Peyer's patch (tissue), 4 donors: ENCODE results near the gene SOX5. TPM values are rescaled to one million over a fixed set of nuclear protein-coding genes. Genes with fewer than 3 reads are reported as not detected.

Source experiments
- DNase-seq, 3 donors: peaks; one replicate each; pipeline ENCODE4 v3.0.0-alpha.2; 2017 to 2019
- H3K27ac ChIP-seq, 4 donors: fragments of 200-600 bp; sonication (generic); one replicate each; pipeline ENCODE4 v1.5.1; 2016 to 2019
- H3K27me3 ChIP-seq, 2 donors: fragments of 200-600 bp; sonication (generic); one replicate each; pipeline ENCODE4 v1.5.1; 2019
- H3K36me3 ChIP-seq, 3 donors: fragments of 200-600 bp; sonication (generic); one replicate each; pipeline ENCODE4 v1.5.1; 2016 to 2019
- H3K4me1 ChIP-seq, 4 donors: fragments of 200-600 bp; sonication (generic); one replicate each; pipeline ENCODE4 v1.5.1; 2016 to 2019
- H3K4me3 ChIP-seq, 4 donors: fragments of 200-600 bp; sonication (generic); 1 replicate in 3 of 4; 2 replicates in 1 of 4; pipeline ENCODE4 v1.5.1; 2016 to 2019; ENCODE audit warnings: mild to moderate bottlenecking in 1 of 4
- H3K9me3 ChIP-seq, 4 donors: fragments of 200-600 bp; sonication (generic); one replicate each; pipeline ENCODE4 v1.5.1; 2016 to 2019; ENCODE audit warnings: mild to moderate bottlenecking in 1 of 4
- POLR2A ChIP-seq, 2 donors: fragments of 450-650 bp; IDR thresholded peaks; one replicate each; pipeline ENCODE4 v1.5.1; 2017; ENCODE audit warnings: antibody characterized with exemption in 2 of 2, mild to moderate bottlenecking in 2 of 2, moderate library complexity in 2 of 2
- total RNA-seq, 4 donors: library from RNA; depleted of rRNA; stranded (reverse); fragments of >200 nt; gene quantifications; one replicate each; pipeline ENCODE4 v1.1.0, GENCODE V29; 2016
- TF ChIP-seq, protein P1 (sequence below), 6 experiments: fragments of 450-650 bp in 4 of 6; fragments of 200-600 bp in 2 of 6; sonication (generic) in 1 of 6; IDR thresholded peaks; one replicate each; pipeline ENCODE4 v1.5.1; 2017 to 2019; ENCODE audit warnings: antibody characterized with exemption in 6 of 6, mild to moderate bottlenecking in 3 of 6, moderate library complexity in 1 of 6

SOX5 gene
- total RNA-seq, 4 donors from 2014 or later: 3.8 to 27.2 (median 11.6) TPM

DNA sequence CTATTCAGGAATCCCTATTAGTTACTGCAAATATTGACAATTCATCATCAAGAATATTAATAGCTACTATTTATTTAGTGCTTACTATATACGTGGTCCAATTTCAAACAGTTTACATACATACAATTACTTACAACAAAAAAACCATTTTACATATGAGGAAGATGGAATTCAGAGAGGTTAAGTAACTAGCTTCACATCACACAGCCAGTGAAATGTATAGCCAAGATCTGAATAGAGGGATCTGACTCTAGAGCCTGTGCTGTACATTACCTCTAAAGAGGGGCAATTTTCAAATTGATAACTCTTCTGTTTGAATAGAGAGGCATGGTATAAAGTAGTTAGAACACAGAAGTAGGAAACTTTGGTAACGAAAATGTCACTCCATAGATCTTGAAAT, 18.3 kb downstream of the SOX5 start:
- Histone ChIP-seq H3K27ac (no peak overlapping the region), H3K27me3 (no peaks in the 10 kb centered on the region), H3K9me3 (no peaks in the 10 kb centered on the region), H3K36me3 (no peaks in the 10 kb centered on the region), H3K4me3 (no peak overlapping the region), H3K4me1 (no peaks in the 10 kb centered on the region)
- TF ChIP-seq, protein P1, sequence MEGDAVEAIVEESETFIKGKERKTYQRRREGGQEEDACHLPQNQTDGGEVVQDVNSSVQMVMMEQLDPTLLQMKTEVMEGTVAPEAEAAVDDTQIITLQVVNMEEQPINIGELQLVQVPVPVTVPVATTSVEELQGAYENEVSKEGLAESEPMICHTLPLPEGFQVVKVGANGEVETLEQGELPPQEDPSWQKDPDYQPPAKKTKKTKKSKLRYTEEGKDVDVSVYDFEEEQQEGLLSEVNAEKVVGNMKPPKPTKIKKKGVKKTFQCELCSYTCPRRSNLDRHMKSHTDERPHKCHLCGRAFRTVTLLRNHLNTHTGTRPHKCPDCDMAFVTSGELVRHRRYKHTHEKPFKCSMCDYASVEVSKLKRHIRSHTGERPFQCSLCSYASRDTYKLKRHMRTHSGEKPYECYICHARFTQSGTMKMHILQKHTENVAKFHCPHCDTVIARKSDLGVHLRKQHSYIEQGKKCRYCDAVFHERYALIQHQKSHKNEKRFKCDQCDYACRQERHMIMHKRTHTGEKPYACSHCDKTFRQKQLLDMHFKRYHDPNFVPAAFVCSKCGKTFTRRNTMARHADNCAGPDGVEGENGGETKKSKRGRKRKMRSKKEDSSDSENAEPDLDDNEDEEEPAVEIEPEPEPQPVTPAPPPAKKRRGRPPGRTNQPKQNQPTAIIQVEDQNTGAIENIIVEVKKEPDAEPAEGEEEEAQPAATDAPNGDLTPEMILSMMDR (IDR thresholded peaks at IDR 0.05): no peak
- TF ChIP-seq POLR2A (IDR thresholded peaks at IDR 0.05): no peak
- DNase-seq: no peak

- Histone ChIP-seq H3K9me3 (no peaks in the 10 kb centered on the region), H3K27ac (no peak overlapping the region), H3K4me1 (no peaks in the 10 kb centered on the region), H3K27me3 (no peaks in the 10 kb centered on the region), H3K36me3 (no peaks in the 10 kb centered on the region), H3K4me3 (no peak overlapping the region)
- no peak for DNase-seq
- TF ChIP-seq, protein P1 (IDR thresholded peaks at IDR 0.05): no peak
- TF ChIP-seq POLR2A (IDR thresholded peaks at IDR 0.05): no peak
These were observed 18.9 kb downstream of the SOX5 start for GRCh38 chr12:23930599-23930998.

DNA sequence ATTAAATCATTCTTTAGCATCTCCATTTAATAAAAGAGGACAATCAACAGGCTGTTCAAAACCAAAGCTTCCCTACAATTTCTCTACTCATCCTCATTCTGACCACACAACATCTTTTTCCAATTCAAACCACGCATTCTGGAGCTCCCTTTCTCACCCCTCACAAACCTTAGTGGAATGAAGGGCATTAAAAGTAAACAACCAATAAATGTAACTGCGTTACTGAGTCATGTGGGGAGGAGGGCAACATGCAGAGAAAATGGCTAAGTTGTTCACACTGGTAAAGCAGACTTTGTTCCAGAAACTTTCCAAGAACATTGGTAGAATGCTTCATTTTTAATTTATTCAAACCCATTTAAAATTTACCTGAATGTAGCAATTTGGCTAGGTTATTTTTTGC, 19.6 kb downstream of the SOX5 start:
- no peak overlapping the region for H3K4me3 ChIP-seq
- no peak overlapping the region for H3K27ac ChIP-seq
- TF ChIP-seq POLR2A (IDR thresholded peaks at IDR 0.05): no peak
- TF ChIP-seq, protein P1 (IDR thresholded peaks at IDR 0.05): no peak
- H3K4me1 ChIP-seq: no peaks in the 10 kb centered on the region
- no peaks in the 10 kb centered on the region for H3K27me3 ChIP-seq
- no peaks in the 10 kb centered on the region for H3K9me3 ChIP-seq
- DNase-seq: no peak
- H3K36me3 ChIP-seq: no peaks in the 10 kb centered on the region

DNA sequence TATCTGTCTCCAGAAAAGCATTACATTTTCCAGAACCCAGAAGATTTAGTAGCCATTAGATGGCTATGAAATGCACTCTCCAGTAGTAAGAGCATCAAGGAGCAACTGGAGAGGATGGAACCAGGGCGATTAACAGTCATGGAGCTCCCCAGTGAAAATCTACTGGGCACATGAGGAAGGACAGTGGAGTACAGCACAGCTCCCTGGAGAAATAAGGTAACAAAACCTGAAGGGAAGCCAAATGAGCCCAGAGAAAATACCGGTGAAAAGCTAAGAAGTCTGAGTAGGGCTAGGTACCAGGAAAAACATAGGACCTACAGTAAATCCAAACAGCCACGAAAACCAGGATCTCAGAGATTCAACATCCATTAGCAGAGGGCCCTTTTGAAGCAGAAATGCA, 21.6 kb downstream of the SOX5 start:
- Histone ChIP-seq H3K4me3 (no peak overlapping the region), H3K9me3 (no peaks in the 10 kb centered on the region), H3K4me1 (no peaks in the 10 kb centered on the region), H3K27ac (no peak overlapping the region), H3K27me3 (no peaks in the 10 kb centered on the region), H3K36me3 (no peaks in the 10 kb centered on the region)
- TF ChIP-seq, protein P1 (IDR thresholded peaks at IDR 0.05): no peak
- no peak for TF ChIP-seq POLR2A (IDR thresholded peaks at IDR 0.05)
- DNase-seq: no peak

- no peaks in the 10 kb centered on the region for H3K27me3 ChIP-seq
- H3K4me3 ChIP-seq: no peak overlapping the region
- TF ChIP-seq, protein P1 (IDR thresholded peaks at IDR 0.05): no peak
- TF ChIP-seq POLR2A (IDR thresholded peaks at IDR 0.05): no peak
- no peaks in the 10 kb centered on the region for H3K9me3 ChIP-seq
- DNase-seq: no peak
- H3K36me3 ChIP-seq: no peaks in the 10 kb centered on the region
- no peaks in the 10 kb centered on the region for H3K4me1 ChIP-seq
- H3K27ac ChIP-seq: no peak overlapping the region
These were observed 28.2 kb downstream of the SOX5 start for GRCh38 chr12:23921099-23921856.
